RWPE2 (cell line): ENCODE data around the gene THAP9.

ENCODE experiments used
- ATAC-seq: fragments of 200-7000 bp; cut with Tn5 transposase; 3 replicates; pipeline ENCODE4 v1.9.1; 2021; ENCODE audit warnings: low read depth
- DNase-seq: peaks from one replicate; pipeline ENCODE4 v3.0.0-alpha.2; 2020; ENCODE audit warnings: low spot score
- H3K27ac ChIP-seq: fragments of 450-650 bp; 2 replicates; pipeline ENCODE4 v1.5.1; 2017; ENCODE audit warnings: mild to moderate bottlenecking; ENCODE audit not compliant: poor library complexity, severe bottlenecking
- H3K27me3 ChIP-seq: fragments of 250-450 bp; sonication (Bioruptor Pico); 2 replicates; pipeline ENCODE4 v1.5.1; 2021; ENCODE audit warnings: mild to moderate bottlenecking, moderate library complexity; ENCODE audit not compliant: insufficient read depth, poor library complexity, severe bottlenecking
- H3K36me3 ChIP-seq: fragments of 250-450 bp; sonication (Bioruptor Pico); 2 replicates; pipeline ENCODE4 v1.5.1; 2020; ENCODE audit warnings: low read depth, mild to moderate bottlenecking, moderate library complexity
- H3K4me1 ChIP-seq: fragments of 250-450 bp; sonication (Bioruptor Pico); 2 replicates; pipeline ENCODE4 v1.5.1; 2021; ENCODE audit warnings: mild to moderate bottlenecking, moderate library complexity; ENCODE audit not compliant: insufficient read depth, poor library complexity, severe bottlenecking
- H3K4me3 ChIP-seq: fragments of 250-450 bp; sonication (Bioruptor Pico); 2 replicates; pipeline ENCODE4 v1.5.1; 2021; ENCODE audit warnings: mild to moderate bottlenecking, moderate library complexity; ENCODE audit not compliant: severe bottlenecking
- H3K9me3 ChIP-seq: fragments of 250-450 bp; sonication (Bioruptor Pico); 2 replicates; pipeline ENCODE4 v1.5.1; 2021; ENCODE audit warnings: mild to moderate bottlenecking, moderate library complexity; ENCODE audit not compliant: severe bottlenecking
- CTCF ChIP-seq: fragments of 450-650 bp; IDR thresholded peaks from one replicate; pipeline ENCODE4 v1.5.1; 2017; ENCODE audit warnings: mild to moderate bottlenecking, moderate library complexity; ENCODE audit not compliant: poor library complexity, severe bottlenecking

The THAP9 gene

GRCh38 chr4:82930848-82931755 is 30.6 kb downstream of the THAP9 start:
- no peaks in the 10 kb centered on the region for H3K9me3 ChIP-seq
- H3K4me1 ChIP-seq: no peaks in the 10 kb centered on the region
- H3K27ac ChIP-seq: no peak overlapping the region
- no peak overlapping the region for H3K4me3 ChIP-seq
- ATAC-seq: no peak
- DNase-seq: no peak
- H3K27me3 ChIP-seq: no peaks in the 10 kb centered on the region
- no peak for TF ChIP-seq CTCF
- H3K36me3 ChIP-seq: peaks cover 52% of the 10 kb centered on the region

GRCh38 chr4:82934441-82934840 is 33.9 kb downstream of the THAP9 start:
- no peak overlapping the region for H3K27ac ChIP-seq
- no peaks in the 10 kb centered on the region for H3K4me1 ChIP-seq
- no peaks in the 10 kb centered on the region for H3K27me3 ChIP-seq
- DNase-seq (no peak), ATAC-seq (no peak)
- no peak overlapping the region for H3K4me3 ChIP-seq
- no peak for TF ChIP-seq CTCF
- peaks cover 66% of the 10 kb centered on the region for H3K36me3 ChIP-seq
- H3K9me3 ChIP-seq: no peaks in the 10 kb centered on the region

GRCh38 chr4:82939414-82939813 is 38.9 kb downstream of the THAP9 start:
- Histone ChIP-seq H3K4me3 (no peak overlapping the region), H3K4me1 (no peaks in the 10 kb centered on the region), H3K27ac (no peak overlapping the region), H3K36me3 (peaks cover 63% of the 10 kb centered on the region), H3K9me3 (no peaks in the 10 kb centered on the region), H3K27me3 (no peaks in the 10 kb centered on the region)
- ATAC-seq: no peak
- DNase-seq: no peak
- no peak for TF ChIP-seq CTCF

- H3K9me3 ChIP-seq: no peaks in the 10 kb centered on the region
- ATAC-seq (no peak), DNase-seq (no peak)
- peaks cover 4% of the 10 kb centered on the region for H3K4me1 ChIP-seq
- H3K27ac ChIP-seq: no peak overlapping the region
- no peak overlapping the region for H3K4me3 ChIP-seq
- no peaks in the 10 kb centered on the region for H3K27me3 ChIP-seq
- H3K36me3 ChIP-seq: peaks cover 18% of the 10 kb centered on the region
- TF ChIP-seq CTCF: no peak
Measured at GRCh38 chr4:82947498-82947897, 47.0 kb downstream of the THAP9 start.

- TF ChIP-seq CTCF: no peak
- Histone ChIP-seq H3K9me3 (no peaks in the 10 kb centered on the region), H3K4me1 (peaks cover 4% of the 10 kb centered on the region), H3K4me3 (no peak overlapping the region), H3K36me3 (peaks cover 18% of the 10 kb centered on the region), H3K27ac (no peak overlapping the region), H3K27me3 (no peaks in the 10 kb centered on the region)
- DNase-seq (no peak), ATAC-seq (no peak)
Measured at GRCh38 chr4:82948647-82949204, 48.2 kb downstream of the THAP9 start.
